ENCODE data around the gene HECW1.
"Not testable (repeated sequence)": the region's sequence is repeated elsewhere in the genome, so short reads cannot be mapped to it uniquely, and the experiment has no call there.

HECW1 gene

DNA sequence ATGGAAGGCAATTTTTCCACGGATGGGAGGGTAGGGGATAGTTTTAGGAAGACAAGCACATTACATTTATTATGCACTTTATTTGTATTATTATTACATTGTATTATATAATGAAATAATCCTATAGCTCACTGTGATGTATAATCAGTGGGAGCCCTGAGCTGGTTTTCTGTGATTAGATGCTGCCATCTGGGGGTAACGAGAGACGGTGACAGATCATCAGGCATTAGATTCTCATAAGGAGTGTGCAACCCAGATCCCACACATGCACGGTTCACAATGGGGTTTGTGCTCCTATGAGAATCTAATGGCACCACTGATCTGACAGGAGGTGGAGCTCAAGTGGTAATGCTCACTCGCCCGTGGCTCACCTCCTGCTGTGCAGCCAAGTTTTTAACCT, 366.6 kb downstream of the HECW1 start:
- no peak for DNase-seq

DNA sequence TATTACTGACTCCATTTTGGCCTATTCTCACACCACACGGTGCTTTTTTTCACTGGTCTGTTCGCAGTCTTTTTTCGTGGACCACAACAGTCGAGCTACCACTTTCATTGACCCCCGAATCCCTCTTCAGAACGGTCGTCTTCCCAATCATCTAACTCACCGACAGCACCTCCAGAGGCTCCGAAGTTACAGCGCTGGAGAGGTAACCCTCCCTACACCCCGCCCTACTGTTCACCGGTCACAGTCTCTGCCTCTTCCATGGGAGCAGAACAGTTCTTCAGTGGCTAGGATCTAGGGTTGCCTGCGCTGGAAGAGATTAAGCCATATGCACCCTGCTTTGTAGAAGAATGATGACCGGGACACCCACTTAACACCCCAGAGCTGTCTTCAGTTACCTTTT, 367.1 kb downstream of the HECW1 start:
- DNase-seq = no peak

DNA sequence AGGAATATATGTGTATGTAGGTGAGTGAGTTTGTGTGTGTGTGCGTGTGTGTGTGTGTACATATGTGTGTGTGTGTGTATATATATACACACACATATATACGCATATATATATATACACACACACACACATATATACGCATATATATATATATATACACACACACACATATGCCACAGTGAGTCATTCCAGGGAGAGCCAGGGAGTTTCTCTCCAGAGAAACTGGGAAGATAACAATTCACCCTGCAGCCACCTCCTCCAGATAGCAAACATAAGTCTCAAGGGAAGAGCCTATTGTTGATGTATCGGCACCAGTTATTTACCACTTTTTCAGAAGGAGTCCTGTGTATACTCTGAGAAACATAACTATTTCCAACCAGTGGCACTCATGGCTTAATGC, 368.1 kb downstream of the HECW1 start:
- no peak for DNase-seq

DNA sequence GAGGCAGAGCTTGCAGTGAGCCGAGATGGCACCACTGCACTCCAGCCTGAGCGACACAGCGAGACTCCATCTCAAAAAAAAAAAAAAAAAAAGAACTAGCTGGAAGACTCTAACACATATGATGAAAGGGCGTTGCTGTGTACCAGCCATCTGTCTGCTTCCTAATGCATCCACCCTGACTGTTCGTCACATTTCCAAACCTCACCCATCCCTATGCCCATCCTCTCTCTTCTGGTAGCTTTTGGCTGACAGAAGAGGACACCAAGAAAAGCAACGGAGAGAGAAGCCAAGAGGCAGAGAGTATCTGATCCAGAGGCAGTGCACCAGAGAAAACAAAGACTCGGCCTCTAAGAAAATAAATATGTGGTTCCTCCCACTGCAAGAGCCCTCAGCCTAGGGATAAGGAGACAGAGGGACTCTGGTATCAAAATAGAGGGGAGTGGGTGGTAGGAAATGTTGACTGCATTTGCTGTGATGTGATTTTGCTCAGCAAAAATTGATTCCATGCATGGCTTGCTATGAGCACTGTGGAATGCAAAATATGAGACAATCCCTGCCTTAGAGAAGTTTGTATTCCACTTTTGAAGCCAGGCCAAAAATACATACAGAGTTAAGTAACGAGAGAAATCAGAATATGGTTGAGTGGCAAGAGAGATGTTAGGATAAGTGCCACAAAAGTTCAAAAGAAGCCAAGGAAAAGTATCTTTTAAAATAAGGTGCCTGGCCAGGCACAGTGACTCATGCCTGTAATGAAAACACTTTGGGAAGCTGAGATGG, 369.6 kb downstream of the HECW1 start:
- no peak for DNase-seq

DNA sequence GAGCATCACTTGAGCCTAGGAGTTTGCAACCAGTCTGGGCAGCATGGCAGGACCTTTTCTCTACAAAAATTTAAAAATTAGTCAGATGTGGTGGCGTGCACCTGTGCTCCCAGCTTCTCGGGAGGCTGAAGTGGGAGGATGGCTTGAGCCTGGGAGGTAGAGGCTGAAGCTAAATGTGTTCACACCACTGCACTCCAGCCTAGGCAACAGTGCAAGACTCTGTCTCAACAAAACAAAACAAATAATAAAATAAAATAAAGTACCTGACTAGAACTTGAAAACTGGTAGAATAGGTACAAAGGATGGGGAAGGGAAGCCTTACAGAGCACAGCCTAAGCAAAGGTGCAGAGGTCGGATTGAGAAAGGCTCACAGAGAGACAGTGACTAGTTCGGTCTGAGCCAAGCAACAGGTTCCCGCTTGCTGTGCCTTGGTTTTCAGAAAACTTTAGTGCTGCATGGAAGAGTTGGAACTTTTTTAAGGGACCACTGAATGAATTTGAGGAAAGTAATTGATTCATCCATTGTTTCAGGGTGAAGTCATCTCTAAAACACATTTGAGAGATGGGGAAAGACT, 370.3 kb downstream of the HECW1 start:
- DNase-seq = no peak

DNA sequence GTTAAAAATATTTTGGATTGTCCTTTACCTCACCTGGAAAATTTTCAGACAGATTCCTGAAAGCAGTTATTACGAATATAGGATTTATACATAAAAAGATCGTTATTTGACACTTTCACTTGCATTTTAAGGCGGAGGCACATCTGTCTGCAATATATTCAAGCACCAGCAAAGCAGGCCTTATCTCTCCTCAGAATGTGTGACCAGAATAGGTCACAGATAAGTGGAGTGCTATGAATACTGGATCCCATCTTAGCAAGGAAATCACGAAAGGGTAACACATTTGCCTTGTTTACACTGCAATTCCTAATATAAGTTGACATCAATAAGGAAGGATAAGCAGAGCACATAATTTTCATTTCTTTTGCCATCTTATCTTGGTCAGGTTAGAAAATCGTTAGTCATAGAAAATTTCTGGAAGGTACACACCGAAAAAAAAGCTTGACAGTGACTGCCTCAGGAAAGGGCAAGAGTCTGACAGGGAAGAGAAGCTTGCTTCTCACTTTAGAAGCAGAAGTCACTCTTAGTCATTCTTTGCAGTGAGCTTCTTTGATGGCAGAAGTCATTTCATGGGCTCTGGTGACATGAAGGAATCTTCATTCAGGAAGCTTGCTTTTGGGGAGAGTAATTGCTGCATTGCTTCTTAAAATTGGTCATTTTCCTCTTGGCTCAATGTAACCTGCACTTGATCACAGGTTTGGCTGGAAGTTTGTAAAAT, 372.4 kb downstream of the HECW1 start:
- DNase-seq = no peak

DNA sequence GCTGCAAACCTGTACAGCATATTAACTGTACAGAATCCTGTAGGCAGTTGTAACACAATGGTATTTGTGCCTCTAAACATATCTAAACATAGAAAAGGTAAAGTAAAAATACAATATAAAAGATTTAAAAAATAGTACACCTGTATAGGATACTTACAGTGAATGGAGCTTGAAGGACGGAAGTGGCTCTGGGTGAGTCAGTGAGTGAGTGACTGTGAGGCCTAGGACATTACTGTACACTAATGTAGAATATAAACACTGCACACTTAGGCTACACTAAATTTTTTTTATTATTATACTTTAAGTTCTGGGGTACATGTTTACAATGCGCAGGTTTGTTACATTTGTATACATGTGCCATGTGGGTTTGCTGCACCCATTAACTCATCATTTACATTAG, 373.1 kb downstream of the HECW1 start:
- DNase-seq = no peak

DNA sequence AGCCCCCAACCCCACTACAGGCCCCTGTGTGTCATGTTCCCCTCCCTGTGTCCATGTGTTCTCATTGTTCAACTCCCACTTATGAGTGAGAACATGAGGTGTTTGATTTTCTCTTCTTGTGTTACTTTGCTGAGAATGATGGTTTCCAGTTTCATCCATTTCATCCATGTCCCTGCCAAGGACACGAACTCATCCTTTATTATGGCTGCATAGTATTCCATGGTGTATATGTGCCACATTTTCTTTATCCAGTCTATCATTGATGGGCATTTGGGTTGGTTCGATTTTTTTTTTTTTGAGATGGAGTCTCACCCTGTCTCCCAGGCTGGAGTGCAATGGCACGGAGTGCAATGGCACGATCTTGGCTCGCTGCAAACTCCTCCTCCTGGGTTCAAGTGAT, 373.6 kb downstream of the HECW1 start:
- not testable (repeated sequence) for DNase-seq

DNA sequence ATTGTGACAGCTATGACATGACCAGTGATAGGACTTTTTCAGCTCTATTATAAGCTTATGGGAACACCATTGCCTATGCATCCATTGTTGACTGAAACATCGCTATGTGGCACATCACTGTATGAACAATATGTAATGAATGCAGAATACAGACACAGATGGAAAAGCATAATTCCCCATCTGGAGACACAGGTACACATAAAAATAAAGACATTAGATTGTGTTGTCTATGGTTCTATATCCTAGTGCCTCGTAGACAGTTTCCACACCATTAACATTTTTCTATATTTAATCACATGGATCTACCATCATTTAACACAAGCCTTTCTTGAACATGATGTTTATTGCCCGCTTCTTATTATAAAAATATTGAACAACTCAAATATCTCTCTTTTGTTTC, 374.2 kb downstream of the HECW1 start:
- DNase-seq = no peak

DNA sequence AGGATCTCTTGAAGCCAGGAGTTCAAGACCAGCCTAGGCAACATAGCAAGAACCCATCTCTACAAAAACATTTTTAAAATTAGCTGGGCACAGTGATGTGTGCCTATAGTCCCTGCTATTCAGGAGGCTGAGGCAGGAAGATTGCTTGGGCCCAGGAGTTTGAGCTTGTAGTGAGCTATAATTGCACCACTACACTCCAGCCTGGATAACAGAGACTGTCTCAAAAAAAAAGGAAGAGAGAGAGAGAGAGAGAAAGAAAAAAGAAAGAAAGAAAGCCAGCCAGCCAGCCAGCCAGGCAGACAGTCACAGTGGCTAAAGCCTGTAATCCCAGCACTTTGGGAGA, 375.3 kb downstream of the HECW1 start:
- no peak for DNase-seq

DNA sequence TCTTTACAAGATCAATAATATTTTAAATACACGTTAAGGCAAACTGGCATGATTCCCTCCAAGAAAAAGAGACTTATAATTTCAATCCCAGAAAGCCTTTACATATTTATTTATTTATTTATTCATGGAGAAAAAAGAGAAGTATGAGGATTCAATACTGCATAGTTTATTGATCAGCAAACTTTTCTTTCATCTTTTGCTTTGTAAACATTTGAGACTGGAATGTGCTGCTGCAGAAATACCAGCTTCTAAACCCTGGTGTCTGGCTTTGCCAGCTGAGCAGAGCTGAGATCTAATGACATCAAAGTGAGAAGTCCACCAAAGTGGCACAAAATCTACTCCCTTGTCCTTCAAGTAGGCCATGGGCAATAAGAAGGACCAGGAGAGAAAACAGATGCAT, 376.8 kb downstream of the HECW1 start:
- no peak for DNase-seq

DNA sequence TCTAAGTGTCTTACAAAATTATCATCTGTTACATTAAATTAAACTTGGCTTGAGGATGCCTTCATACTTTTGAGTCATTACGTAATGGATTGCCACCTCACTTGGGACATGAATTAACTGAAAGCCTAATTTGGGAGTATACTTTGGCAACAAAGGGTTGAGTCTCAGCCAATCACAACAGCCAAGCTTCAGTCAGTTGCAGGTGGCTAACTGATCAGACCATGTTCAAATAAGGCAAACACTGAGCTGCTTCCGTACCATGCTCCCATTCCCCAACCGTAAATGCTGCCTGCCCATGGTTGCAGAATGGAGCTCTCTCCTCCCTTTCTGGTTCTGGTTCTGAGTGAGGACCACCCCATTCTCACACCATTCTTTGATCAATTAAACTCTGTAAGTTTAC, 377.6 kb downstream of the HECW1 start:
- no peak for DNase-seq

DNA sequence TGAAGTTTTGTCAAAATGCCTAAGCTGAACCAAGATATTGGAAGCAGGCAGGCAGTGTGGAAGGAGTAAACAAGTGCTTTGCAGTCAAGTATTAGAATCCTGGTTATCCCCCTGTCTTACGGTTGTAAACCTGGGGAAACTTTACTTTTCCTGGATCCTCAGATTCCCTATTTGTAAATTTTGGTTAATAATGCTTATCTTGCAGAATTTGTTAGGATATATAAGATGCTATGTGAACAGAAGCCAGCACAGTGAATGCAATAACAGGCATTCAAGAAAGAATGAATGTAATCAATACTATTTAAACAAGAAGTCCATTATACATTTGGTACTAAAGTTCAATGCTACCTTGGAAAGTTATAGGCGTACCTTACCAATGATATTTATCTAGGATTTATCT, 378.7 kb downstream of the HECW1 start:
- no peak for DNase-seq

DNA sequence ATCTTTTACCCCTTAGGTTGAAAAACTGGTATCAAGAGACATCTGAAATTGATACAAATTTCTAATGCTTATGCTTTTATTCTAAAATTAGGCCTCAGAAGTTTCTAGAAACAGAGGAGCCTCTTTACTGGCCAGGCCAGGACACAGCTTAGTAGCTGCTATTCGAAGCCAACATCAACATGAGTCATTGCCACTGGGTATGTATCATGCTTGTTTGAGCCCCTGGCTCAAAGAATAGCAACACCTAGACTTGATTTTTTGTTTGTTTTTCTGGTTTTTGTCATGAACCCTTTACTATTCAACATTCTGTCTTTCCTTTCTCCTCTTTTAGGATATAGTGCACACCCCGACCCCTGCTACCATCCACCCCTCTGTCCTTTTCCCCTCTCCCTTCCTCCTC, 379.5 kb downstream of the HECW1 start:
- DNase-seq = no peak

DNA sequence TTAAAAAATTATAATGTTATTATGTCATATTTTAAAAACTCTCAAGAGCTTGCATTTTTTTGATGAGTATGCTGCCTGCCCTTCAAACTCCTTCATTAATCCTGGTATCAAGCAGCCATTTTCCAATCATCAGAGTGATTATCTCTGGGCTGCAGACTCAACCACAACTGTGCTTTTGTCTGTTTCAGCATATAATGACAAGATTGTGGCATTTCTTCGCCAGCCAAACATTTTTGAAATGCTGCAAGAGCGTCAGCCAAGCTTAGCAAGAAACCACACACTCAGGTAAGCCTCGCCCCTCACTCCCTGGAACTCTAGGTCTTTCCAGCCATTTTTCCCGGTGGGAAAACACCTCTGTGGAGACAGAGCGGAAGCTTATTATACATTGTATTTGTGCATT, 380.4 kb downstream of the HECW1 start:
- no peak for DNase-seq

DNA sequence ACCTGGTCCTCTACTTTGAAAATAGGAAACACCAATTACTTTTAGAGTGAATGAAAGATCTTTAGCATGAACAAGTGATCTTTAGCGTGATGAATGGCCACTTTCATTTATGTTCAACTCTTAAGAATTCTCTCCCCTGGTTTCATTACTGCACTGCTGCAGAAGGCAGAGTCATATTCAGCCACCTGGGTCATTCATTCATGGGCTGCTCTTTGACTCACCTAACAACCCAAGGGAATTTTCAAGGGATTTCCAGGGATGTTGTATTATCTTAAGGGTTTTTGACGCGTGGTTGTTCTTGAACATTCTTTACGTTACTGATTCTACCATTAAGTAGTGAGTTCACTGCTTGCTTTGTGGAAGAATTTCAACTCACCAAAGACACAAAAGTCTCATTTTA, 383.1 kb downstream of the HECW1 start:
- DNase-seq = no peak

DNA sequence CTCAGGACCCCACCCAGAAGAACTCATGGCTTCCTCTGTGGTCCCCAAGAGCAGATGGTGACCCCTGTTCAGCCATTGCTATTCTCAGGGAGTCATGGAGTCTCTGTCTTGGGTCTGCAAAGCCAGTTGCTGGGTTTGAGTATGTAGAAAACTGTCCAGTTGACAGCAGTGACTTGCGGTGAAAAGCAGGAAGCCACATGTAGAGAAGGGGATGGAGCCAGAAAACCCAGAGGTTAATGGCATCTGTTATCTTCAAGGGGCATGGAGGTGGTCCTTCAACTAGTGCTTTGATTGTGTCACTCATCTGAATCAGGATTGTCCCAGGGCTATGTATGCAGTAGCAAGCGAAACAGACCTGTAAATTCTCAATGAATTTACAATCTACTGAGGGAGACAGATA, 384.1 kb downstream of the HECW1 start:
- no peak for DNase-seq

DNA sequence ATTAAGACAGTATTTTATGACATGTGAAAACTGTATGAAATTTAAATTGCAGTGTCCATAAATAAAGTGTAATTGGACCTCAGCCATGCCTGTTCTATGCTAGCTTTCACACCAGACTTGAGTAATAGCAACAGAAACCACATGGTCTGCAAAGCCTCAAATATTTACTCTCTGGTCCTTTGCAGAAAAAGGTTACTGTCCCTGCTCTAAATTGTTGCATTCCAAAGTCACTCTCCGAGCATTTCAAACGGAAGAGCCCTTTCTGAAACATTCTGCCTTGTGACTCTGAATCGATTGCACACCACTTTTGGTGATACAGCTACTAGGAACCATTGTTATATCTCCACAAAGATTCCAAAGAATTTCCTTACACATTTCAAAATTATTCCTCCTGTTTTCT, 389.4 kb downstream of the HECW1 start:
- no peak for DNase-seq

DNA sequence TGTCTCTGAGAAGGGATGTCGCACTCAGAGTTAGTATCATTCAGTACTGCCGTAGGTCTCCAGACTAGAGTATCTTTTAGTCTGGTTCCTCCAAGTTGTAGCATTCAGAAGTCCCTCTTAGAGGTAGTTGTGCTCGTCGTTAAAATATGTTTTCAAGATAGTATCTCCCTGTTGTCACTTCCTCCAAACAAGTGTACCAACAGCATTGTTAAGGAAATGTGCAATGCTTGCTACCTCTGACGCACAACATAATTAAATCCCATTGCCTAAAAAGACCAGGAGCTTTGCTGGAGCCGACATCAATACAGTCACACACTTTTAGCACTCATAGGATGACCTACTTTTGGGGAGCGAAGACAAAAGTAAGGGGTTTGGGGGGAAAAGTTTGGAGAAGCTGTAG, 390.5 kb downstream of the HECW1 start:
- no peak for DNase-seq

DNA sequence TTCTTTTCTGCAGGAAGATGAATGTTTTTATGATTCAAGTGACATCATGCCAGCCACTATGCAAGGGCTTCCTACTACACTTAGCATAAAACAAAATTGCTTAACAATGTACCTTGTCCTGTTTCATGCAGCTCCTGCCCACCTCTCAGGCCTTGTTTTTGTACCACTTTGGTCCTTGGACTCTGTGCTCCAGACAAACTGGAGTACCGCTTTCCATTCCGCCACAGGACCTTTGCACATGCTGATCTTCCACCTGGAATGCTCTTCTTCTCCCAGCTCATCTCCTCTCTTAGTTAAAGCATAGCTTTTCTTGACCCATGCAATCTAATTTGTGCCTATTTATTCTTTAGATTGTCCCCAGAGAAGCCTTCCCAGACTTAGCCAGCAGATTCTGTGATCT, 393.0 kb downstream of the HECW1 start:
- no peak for DNase-seq

DNA sequence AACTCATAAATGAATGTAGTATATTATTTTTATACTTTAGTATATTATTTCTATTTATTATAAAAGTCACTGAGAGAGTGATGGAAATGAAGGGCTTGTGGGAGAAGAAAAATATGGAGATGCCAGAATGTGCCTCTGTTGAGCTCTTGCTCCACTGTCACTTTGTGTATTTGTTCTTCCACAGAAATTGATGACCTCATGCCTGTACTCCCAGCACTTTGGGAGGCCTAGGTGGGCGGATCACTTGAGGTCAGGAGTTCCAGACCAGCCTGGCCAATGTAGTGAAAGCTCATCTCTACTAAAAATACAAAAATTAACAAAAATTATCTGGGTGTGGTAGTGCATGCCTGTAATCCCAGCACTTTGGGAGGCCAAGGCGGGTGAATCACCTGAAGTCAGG, 394.0 kb downstream of the HECW1 start:
- no peak for DNase-seq

DNA sequence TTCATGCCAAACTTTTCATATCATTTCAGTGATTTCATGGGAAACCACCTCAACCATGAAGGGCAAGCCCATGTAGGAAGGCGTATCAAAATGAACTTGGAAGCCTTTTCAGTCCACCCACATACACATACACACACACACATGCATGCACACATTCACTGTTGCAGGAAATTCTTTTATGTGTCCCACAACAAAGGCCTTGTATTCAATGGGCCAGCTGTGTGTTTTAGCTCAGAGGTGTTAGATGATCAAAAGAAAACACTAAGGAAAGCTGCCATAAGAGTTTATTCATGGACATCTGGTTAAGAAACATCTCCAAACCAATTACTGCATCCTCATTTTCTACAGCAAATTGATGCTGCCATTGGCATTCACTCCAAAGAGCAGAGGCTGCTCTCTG, 396.0 kb downstream of the HECW1 start:
- DNase-seq = no peak

DNA sequence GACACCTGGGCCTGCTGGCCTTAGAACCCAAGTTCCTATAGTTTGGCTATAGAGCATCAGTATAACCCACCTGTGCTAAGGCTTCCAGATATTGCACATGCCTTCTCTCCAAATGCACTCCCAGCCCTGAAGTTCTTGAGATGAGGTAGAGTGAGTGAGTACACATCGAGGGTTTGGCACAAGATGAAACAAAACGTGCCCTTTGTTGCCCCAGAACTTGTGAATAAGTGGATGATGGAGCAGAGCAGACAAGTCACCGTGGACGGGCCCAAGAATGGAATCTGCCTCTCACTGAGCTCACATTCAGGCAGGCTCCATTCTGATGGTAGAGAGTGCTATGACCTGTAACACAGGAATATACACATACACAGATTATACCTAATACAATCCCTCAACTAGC, 397.5 kb downstream of the HECW1 start:
- no peak for DNase-seq

DNA sequence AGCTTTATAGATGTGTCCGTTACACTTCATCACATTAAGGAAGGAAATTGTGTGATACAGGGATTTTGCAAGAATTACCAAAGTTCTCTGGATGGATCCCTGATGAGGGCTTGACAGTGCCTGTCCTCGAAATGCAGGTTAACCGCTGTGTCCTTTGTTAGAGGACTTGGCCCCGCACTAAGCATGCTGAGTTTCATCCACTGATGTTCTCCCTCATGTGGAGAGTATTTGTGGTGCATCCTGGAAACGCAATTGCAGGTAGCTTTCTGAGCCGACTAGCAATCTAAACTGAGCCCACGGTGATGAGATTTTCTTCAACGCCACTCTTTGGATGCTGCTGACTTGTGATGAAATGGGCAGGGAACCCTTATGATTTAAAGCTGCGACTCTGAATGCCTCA, 398.6 kb downstream of the HECW1 start:
- no peak for DNase-seq
